GM12878 (cell line): ENCODE data around the gene RGCC. TPM values are rescaled to one million over a fixed set of nuclear protein-coding genes. Genes with fewer than 3 reads are reported as not detected.

Experiments
- ATAC-seq: fragments of 200-7000 bp; cut with Tn5 transposase; 3 replicates; pipeline ENCODE4 v1.9.1; 2020; ENCODE audit warnings: mild to moderate bottlenecking, moderate library complexity
- BruUV-seq: library from RNA; stranded (reverse); fragments of 400-500 nt; replicated peaks from 2 replicates; lab custom pipeline; 2021; lab: Mats Ljungman, UMichigan
- CTCF ChIA-PET: fragments of 300-600 bp; sonication (Branson Sonifier 250); formaldehyde crosslinking; extraction: SDS; loops from one replicate; lab custom pipeline; 2021; ENCODE audit warnings: inconsistent platforms; lab: Yijun Ruan, JAX
- POLR2A ChIA-PET: fragments of 350-600 bp; formaldehyde crosslinking; extraction: SDS; loops from one replicate; lab custom pipeline; 2021; ENCODE audit warnings: inconsistent platforms; lab: Charles Lee
- RAD21 ChIA-PET: fragments of 300-600 bp; sonication (Branson Sonifier 250); formaldehyde crosslinking; loops from one replicate; lab custom pipeline; 2023; ENCODE audit warnings: antibody characterized with exemption; ENCODE audit not compliant: unreplicated experiment; lab: Charles Lee
- SMC1A ChIA-PET: fragments of 300-600 bp; sonication (Branson Sonifier 250); formaldehyde crosslinking; loops from one replicate; lab custom pipeline; 2023; ENCODE audit not compliant: unreplicated experiment, uncharacterized antibody; lab: Charles Lee
- DNase-seq: peaks from one replicate; pipeline ENCODE4 v3.0.0-alpha.2; 2011; ENCODE audit warnings: low read depth, low spot score
- FAIRE-seq: peaks from 3 replicates; lab custom pipeline; 2011; peaks lifted over from hg19 to GRCh38; lab: Jason Lieb, UNC
- H2AFZ ChIP-seq: 2 replicates; pipeline ENCODE4 v1.6.0; 2011; ENCODE audit warnings: low read depth, low read length, control low read depth; ENCODE audit not compliant: control insufficient read depth
- H3K27ac ChIP-seq: 2 replicates; pipeline ENCODE4 v1.5.1; 2011; ENCODE audit warnings: control low read depth; ENCODE audit not compliant: control insufficient read depth, insufficient read depth
- H3K27me3 ChIP-seq, 2 experiments: replicated peaks in 1 of 2; 2 replicates each; pipeline versions ENCODE4 v1.6.0 to v1.6.1; 2011; ENCODE audit warnings: low read length in 1 of 2; ENCODE audit not compliant: control insufficient read depth in 2 of 2, insufficient read depth in 2 of 2
- H3K36me3 ChIP-seq, 2 experiments: 2 replicates each; pipeline ENCODE4 v1.5.1; 2011; ENCODE audit warnings: low read length in 1 of 2; ENCODE audit not compliant: control insufficient read depth in 2 of 2, insufficient read depth in 2 of 2
- H3K4me1 ChIP-seq: 2 replicates; pipeline ENCODE4 v1.6.1; 2011; ENCODE audit warnings: mild to moderate bottlenecking, low read length, moderate library complexity, mixed read lengths; ENCODE audit not compliant: control insufficient read depth, insufficient read depth
- H3K4me2 ChIP-seq: 2 replicates; pipeline ENCODE4 v1.6.0; 2011; ENCODE audit warnings: control low read depth; ENCODE audit not compliant: control insufficient read depth, insufficient read depth
- H3K4me3 ChIP-seq: fragments of 200-600 bp; sonication (generic); 2 replicates; pipeline ENCODE4 v1.5.1; 2016
- H3K79me2 ChIP-seq: 2 replicates; pipeline ENCODE4 v1.6.0; 2011; ENCODE audit warnings: low read length; ENCODE audit not compliant: control insufficient read depth, insufficient read depth
- H3K9ac ChIP-seq: 2 replicates; pipeline ENCODE4 v1.8.0; 2011; ENCODE audit warnings: low read length, control low read depth, mixed read lengths; ENCODE audit not compliant: control insufficient read depth, insufficient read depth
- H3K9me3 ChIP-seq: replicated peaks from 3 replicates; pipeline ENCODE4 v1.5.1; 2011; ENCODE audit warnings: mild to moderate bottlenecking, low read length; ENCODE audit not compliant: control insufficient read depth, insufficient read depth
- H4K20me1 ChIP-seq: 2 replicates; pipeline ENCODE4 v1.6.0; 2011; ENCODE audit not compliant: control insufficient read depth, insufficient read depth
- BHLHE40 ChIP-seq, 2 experiments: fragments of 450-650 bp in 1 of 2; IDR thresholded peaks; 2 replicates each; pipeline ENCODE4 v1.6.1; 2011 to 2017; ENCODE audit warnings: low read depth in 2 of 2, borderline replicate concordance in 1 of 2, improper control_type of control experiment in 1 of 2, low read length in 1 of 2, mild to moderate bottlenecking in 1 of 2
- BMI1 ChIP-seq: fragments of 450-650 bp; IDR thresholded peaks from 2 replicates; pipeline ENCODE4 v1.6.1; 2016; ENCODE audit warnings: mild to moderate bottlenecking, moderate library complexity, borderline replicate concordance
- CBFB ChIP-seq: IDR thresholded peaks from 2 replicates; pipeline ENCODE4 v1.6.1; 2016; ENCODE audit warnings: antibody characterized with exemption, low read depth
- CHD1 ChIP-seq: IDR thresholded peaks from 2 replicates; pipeline ENCODE4 v1.6.1; 2012; ENCODE audit warnings: low read depth, low read length, improper control_type of control experiment
- MEF2A ChIP-seq: IDR thresholded peaks from 2 replicates; pipeline ENCODE4 v1.6.1; 2011; ENCODE audit warnings: low read depth, mild to moderate bottlenecking, low read length, moderate library complexity; ENCODE audit not compliant: insufficient read depth
- MEF2B ChIP-seq: fragments of 450-650 bp; IDR thresholded peaks from 2 replicates; pipeline ENCODE4 v1.6.1; 2018; ENCODE audit warnings: mild to moderate bottlenecking, moderate library complexity; ENCODE audit not compliant: partially characterized antibody, poor library complexity, severe bottlenecking
- MYB ChIP-seq: fragments of 150-350 bp; IDR thresholded peaks from 2 replicates; pipeline ENCODE4 v1.6.1; 2014; ENCODE audit warnings: mild to moderate bottlenecking, low read depth, low read length, borderline replicate concordance
- PAX8 ChIP-seq: fragments of 450-650 bp; IDR thresholded peaks from 2 replicates; pipeline ENCODE4 v1.6.1; 2017; ENCODE audit warnings: mild to moderate bottlenecking, moderate library complexity
- SP1 ChIP-seq: IDR thresholded peaks from one replicate; pipeline ENCODE4 v1.6.1; 2011; ENCODE audit warnings: low read depth, low read length
- STAT1 ChIP-seq: fragments of 450-650 bp; conservative IDR thresholded peaks from 2 replicates; pipeline ENCODE4 v1.6.1; 2014; ENCODE audit warnings: antibody characterized with exemption, mild to moderate bottlenecking
- WGBS: methylation state at CpG from one replicate; pipeline ENCODE4 v1.1.6; 2016; ENCODE audit warnings: low lambda C conversion rate; ENCODE audit not compliant: insufficient replicate concordance, insufficient coverage; ENCODE audit errors: missing lambda C conversion rate; 5-methylcytosine and 5-hydroxymethylcytosine counted together
- in situ Hi-C: fragments of 300-500 bp; cut with MboI; formaldehyde crosslinking; loops from 9 replicates; pipeline ENCODE4 v1.14.3; 2018; ENCODE audit warnings: mixed read lengths
- intact Hi-C: fragments of 100-400 bp; cut with micrococcal nuclease; formaldehyde crosslinking; loops from one replicate; pipeline ENCODE4 v1.14.2; 2022; ENCODE audit not compliant: unreplicated experiment
- polyA plus RNA-seq, 11 experiments: library from polyadenylated mRNA; depleted of rRNA in 4 of 11; unstranded in 6 of 11; stranded (reverse) in 5 of 11; fragments of >200 nt; fragmentation: Nextera tagmentation in 4 of 11; fragmentation: Illumina TruSeq in 1 of 11; extraction: Ambion mirVana in 4 of 11; extraction: Trizol in 1 of 11; gene quantifications; 1 replicate in 1 of 11; 2 replicates in 10 of 11; pipeline versions ENCODE4 v1.2.1 to v1.2.3, GENCODE V29; 2011 to 2016; ENCODE audit warnings: inconsistent platforms in 2 of 11, missing spikeins in 2 of 11, low read depth in 1 of 11
- total RNA-seq, 4 experiments: library from RNA; depleted of rRNA in 3 of 4; stranded (reverse); fragments of >200 nt in 3 of 4; fragmentation: Illumina TruSeq in 1 of 4; extraction: Trizol in 1 of 4; gene quantifications; 2 replicates each; pipeline versions ENCODE4 v1.2.1 to v1.2.3, GENCODE V29; 2013 to 2021
- TF ChIP-seq, protein P1 (sequence below): fragments of 450-650 bp; IDR thresholded peaks from 2 replicates; pipeline ENCODE4 v1.6.1; 2017; ENCODE audit warnings: mild to moderate bottlenecking, moderate library complexity
- TF ChIP-seq, protein P2 (sequence below): IDR thresholded peaks from 2 replicates; pipeline ENCODE4 v1.6.1; 2011; ENCODE audit warnings: borderline replicate concordance, low read depth, mild to moderate bottlenecking, moderate library complexity, mixed read lengths, low read length; ENCODE audit not compliant: insufficient read depth; ENCODE audit errors: extremely low read length
- TF ChIP-seq, protein P3 (sequence below): fragments of 450-650 bp; IDR thresholded peaks from 2 replicates; pipeline ENCODE4 v1.6.1; 2017; ENCODE audit warnings: borderline replicate concordance

Gene RGCC
- total and polyA plus RNA-seq, 10 of the 15 experiments (the other 5 are each of a cell fraction or from before 2014, with no cell fraction given), result 0.41 to 19.4 (median 9.9) TPM

DNA sequence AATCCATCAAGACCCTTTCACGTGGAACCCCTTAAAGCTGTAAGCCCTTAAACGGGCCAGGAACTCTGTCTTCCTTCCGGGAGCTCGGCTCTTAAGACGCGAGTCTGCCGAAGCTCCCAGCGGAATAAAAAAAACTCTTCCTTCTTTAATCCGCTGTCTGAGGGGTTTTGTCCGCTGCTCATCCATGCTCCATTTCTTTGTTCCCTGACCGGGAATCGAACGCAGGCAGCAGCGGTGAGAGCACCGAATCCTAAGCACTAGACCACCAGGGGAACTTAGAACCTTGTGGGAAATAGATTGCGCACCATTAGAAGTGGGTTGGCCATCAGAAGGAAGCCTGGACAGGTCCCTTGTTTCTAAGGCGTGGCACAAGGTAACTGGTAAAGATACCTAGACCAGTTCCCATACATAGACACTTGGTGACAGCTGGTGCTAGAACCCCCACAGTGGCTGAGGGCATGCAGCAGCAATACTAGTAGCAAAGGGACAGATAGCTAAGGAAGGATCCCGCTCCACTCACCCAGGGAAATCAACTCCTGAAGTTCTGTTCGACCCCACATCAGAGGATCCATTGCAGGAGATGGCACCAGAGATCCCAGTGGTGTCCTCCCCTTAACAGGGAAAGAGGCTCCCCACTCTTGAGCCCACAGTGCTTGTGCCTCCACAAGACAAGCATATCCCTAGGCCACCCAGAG, 1.5 kb upstream of the RGCC start:
- no peaks in the 10 kb centered on the region; the same call in 1 of the 2 replicates for H3K79me2 ChIP-seq
- whole genome bisulfite sequencing, result 50% methylated on average over 19 of the region's 19 CpGs
- BruUV-seq, result no TSS peak
- POLR2A ChIA-PET, result no interaction called here
- H3K4me2 ChIP-seq, result no peak overlapping the region
- no peak overlapping the region for H3K4me3 ChIP-seq
- ATAC-seq, result no peak
- H3K9me3 ChIP-seq, result no peaks in the 10 kb centered on the region
- intact Hi-C loops, result no loop called here
- FAIRE-seq, result no peak
- DNase-seq, result no peak
- SMC1A ChIA-PET, result no interaction called here
- RAD21 ChIA-PET, result no interaction called here
- no peaks in the 10 kb centered on the region for H4K20me1 ChIP-seq
- CTCF ChIA-PET, result no interaction called here
- no peak overlapping the region for H3K27ac ChIP-seq
- in situ Hi-C loops, result no loop called here
- TF ChIP-seq, protein P1, sequence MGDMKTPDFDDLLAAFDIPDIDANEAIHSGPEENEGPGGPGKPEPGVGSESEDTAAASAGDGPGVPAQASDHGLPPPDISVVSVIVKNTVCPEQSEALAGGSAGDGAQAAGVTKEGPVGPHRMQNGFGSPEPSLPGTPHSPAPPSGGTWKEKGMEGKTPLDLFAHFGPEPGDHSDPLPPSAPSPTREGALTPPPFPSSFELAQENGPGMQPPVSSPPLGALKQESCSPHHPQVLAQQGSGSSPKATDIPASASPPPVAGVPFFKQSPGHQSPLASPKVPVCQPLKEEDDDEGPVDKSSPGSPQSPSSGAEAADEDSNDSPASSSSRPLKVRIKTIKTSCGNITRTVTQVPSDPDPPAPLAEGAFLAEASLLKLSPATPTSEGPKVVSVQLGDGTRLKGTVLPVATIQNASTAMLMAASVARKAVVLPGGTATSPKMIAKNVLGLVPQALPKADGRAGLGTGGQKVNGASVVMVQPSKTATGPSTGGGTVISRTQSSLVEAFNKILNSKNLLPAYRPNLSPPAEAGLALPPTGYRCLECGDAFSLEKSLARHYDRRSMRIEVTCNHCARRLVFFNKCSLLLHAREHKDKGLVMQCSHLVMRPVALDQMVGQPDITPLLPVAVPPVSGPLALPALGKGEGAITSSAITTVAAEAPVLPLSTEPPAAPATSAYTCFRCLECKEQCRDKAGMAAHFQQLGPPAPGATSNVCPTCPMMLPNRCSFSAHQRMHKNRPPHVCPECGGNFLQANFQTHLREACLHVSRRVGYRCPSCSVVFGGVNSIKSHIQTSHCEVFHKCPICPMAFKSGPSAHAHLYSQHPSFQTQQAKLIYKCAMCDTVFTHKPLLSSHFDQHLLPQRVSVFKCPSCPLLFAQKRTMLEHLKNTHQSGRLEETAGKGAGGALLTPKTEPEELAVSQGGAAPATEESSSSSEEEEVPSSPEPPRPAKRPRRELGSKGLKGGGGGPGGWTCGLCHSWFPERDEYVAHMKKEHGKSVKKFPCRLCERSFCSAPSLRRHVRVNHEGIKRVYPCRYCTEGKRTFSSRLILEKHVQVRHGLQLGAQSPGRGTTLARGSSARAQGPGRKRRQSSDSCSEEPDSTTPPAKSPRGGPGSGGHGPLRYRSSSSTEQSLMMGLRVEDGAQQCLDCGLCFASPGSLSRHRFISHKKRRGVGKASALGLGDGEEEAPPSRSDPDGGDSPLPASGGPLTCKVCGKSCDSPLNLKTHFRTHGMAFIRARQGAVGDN, result no peak
- no peak for TF ChIP-seq CBFB
- no peak for TF ChIP-seq BHLHE40 (IDR thresholded peaks at IDR 0.05; ENCODE audit: borderline replicate concordance in 1 of 2, low read depth in 2 of 2, low read length in 1 of 2)
- TF ChIP-seq PAX8, result no peak
- TF ChIP-seq BMI1, result no peak
- no peak for TF ChIP-seq CHD1
- no peak for TF ChIP-seq STAT1
- TF ChIP-seq SP1, result no peak
- no peak for TF ChIP-seq MEF2B
- no peak for TF ChIP-seq MEF2A
- TF ChIP-seq MYB, result no peak
- TF ChIP-seq, protein P2, sequence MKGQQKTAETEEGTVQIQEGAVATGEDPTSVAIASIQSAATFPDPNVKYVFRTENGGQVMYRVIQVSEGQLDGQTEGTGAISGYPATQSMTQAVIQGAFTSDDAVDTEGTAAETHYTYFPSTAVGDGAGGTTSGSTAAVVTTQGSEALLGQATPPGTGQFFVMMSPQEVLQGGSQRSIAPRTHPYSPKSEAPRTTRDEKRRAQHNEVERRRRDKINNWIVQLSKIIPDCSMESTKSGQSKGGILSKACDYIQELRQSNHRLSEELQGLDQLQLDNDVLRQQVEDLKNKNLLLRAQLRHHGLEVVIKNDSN, result no peak
- TF ChIP-seq, protein P3, sequence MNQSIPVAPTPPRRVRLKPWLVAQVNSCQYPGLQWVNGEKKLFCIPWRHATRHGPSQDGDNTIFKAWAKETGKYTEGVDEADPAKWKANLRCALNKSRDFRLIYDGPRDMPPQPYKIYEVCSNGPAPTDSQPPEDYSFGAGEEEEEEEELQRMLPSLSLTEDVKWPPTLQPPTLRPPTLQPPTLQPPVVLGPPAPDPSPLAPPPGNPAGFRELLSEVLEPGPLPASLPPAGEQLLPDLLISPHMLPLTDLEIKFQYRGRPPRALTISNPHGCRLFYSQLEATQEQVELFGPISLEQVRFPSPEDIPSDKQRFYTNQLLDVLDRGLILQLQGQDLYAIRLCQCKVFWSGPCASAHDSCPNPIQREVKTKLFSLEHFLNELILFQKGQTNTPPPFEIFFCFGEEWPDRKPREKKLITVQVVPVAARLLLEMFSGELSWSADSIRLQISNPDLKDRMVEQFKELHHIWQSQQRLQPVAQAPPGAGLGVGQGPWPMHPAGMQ, result no peak
- TF ChIP-seq, all 136 proteins: peak for 0
- Histone ChIP-seq H3K27me3 (peaks cover 0 to 7% of the 10 kb centered on the region in 2 experiments; a peak in 2 of 4 replicates), H3K4me1 (peaks cover 24% of the 10 kb centered on the region), H2AFZ (no peak overlapping the region), H3K36me3 (no peaks in the 10 kb centered on the region; a peak in 1 of 4 replicates), H3K9ac (no peak overlapping the region)
